SK-N-MC (cell line): Measurements from ENCODE around the gene DCP1A.

Source experiments
- EZH2 ChIP-seq: fragments of 200-600 bp; sonication (generic); IDR thresholded peaks from one replicate; pipeline ENCODE4 v1.6.1; 2017; ENCODE audit warnings: antibody characterized with exemption
- POLR2AphosphoS5 ChIP-seq: IDR thresholded peaks from 2 replicates; pipeline ENCODE4 v1.6.1; 2012; ENCODE audit warnings: mild to moderate bottlenecking, low read depth, low read length, borderline replicate concordance

DNA sequence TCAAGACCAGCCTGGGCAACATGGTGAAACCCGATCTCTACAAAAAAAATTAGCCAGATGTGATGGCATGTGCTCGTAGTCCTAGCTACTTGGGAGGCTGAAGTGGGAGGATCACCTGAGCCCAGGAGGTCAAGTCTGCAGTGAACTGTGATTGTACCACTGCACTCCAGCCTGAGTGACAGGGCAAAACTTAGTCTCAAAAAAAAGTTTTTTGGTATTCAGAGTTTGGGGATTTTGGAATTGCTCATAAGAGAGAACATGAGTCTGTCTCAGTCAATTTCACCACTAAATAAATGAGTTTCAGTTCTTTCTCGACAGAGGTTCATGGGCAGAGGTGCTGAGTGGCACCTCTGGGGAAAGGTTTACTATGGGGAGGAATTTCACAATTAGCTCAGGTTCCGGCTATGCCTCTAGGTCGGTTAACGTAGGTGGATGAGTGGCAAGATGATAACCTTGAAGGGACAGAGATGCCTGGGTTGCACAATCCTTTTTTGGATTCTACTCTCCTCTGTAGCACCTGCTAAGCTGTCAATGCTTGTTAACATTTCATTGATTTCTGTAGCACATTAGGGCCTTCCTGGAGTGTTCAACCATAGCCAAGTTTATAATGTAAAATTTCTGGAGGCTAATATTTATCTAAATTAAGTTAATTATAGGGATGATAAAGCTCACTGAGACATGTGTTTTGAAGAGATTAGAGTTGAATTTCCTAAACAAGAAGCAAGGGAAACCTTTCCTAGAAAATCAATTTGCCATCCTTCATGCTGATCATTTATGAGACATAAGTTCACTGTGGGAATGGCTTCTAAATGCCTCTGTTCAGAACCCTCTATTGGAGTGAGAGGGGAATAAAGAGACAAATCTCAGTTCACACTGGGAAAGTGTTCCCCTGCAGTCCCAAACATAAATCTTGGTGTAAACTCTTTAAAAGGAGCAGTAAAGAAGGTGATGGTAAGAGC lies 37.4 kb upstream of the DCP1A start:
- TF ChIP-seq EZH2 (no peak), POLR2AphosphoS5 (no peak)
